ENCODE measurements around the gene SLC23A3. TPM values are rescaled to one million over a fixed set of nuclear protein-coding genes. Genes with fewer than 3 reads are reported as not detected.

Gene SLC23A3
- polyA plus RNA-seq, 1 experiment, result 0.53 TPM

DNA sequence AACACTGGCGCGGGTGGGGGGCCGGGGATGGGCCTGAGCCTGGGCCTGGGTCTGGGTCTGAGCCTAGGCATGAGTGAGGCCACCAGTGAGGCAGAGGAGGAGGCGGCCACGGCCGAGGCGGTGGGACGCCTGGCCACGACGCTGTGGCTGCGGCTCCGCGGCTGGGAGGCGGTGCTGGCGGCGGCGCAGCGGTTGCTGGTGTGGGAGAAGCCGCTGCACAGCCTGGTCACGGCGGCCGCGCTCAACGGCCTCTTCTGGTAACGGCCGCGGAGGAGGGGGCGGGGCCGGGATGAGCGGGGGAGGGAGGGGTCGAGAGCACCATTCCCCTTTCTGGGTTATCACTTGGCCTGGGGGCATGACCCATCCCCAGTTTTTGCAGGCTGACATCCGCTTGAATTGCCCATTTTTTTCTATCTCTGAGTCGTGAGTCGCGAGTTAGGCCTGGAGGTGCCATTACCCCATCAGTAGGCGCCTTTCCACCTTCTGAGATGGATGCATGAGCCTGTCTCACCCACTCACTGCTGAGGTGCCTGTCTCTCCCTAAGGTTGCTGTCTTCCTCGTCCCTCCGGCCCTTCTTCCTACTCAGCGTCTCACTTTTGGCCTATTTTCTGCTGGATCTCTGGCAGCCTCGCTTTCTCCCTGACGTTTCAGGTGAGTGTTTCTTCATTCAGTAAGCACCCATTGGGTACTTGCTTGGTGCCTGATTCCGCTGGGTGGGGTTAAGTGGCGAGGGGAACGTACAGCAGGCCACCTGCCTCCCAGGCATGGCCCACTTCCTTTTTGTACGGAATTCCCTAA lies 8.7 kb upstream of the SLC23A3 start:
- TF ChIP-seq, protein P1, sequence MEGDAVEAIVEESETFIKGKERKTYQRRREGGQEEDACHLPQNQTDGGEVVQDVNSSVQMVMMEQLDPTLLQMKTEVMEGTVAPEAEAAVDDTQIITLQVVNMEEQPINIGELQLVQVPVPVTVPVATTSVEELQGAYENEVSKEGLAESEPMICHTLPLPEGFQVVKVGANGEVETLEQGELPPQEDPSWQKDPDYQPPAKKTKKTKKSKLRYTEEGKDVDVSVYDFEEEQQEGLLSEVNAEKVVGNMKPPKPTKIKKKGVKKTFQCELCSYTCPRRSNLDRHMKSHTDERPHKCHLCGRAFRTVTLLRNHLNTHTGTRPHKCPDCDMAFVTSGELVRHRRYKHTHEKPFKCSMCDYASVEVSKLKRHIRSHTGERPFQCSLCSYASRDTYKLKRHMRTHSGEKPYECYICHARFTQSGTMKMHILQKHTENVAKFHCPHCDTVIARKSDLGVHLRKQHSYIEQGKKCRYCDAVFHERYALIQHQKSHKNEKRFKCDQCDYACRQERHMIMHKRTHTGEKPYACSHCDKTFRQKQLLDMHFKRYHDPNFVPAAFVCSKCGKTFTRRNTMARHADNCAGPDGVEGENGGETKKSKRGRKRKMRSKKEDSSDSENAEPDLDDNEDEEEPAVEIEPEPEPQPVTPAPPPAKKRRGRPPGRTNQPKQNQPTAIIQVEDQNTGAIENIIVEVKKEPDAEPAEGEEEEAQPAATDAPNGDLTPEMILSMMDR (IDR thresholded peaks at IDR 0.05; ENCODE audit: low read depth, low read length), result no peak
- ChIA-PET POLR2A (interaction anchor here (1.5 kb wide), 1 partner anchor 39 kb away, joined by 3 read pairs; no protein-coding TSS in a partner anchor), CTCF (interaction anchor here (0.6 to 1.0 kb wide), 2 partner anchors 8 to 19 kb away, joined by 3 to 4 read pairs; no protein-coding TSS in a partner anchor)
- Histone ChIP-seq H3K27ac (ENCODE audit: low read depth, low read length) (no peak overlapping the region), H3K4me3 (ENCODE audit: low read depth, low read length) (peak overlapping the region; percentile 94), H3K9me3 (ENCODE audit: control insufficient read depth, insufficient read depth, low read length) (no peaks in the 10 kb centered on the region; the same call in 1 of the 2 replicates), H3K27me3 (ENCODE audit: control insufficient read depth, insufficient read depth, low read length) (no peaks in the 10 kb centered on the region)
- no peak for DNase-seq (ENCODE audit: low read depth, low spot score)

DNA sequence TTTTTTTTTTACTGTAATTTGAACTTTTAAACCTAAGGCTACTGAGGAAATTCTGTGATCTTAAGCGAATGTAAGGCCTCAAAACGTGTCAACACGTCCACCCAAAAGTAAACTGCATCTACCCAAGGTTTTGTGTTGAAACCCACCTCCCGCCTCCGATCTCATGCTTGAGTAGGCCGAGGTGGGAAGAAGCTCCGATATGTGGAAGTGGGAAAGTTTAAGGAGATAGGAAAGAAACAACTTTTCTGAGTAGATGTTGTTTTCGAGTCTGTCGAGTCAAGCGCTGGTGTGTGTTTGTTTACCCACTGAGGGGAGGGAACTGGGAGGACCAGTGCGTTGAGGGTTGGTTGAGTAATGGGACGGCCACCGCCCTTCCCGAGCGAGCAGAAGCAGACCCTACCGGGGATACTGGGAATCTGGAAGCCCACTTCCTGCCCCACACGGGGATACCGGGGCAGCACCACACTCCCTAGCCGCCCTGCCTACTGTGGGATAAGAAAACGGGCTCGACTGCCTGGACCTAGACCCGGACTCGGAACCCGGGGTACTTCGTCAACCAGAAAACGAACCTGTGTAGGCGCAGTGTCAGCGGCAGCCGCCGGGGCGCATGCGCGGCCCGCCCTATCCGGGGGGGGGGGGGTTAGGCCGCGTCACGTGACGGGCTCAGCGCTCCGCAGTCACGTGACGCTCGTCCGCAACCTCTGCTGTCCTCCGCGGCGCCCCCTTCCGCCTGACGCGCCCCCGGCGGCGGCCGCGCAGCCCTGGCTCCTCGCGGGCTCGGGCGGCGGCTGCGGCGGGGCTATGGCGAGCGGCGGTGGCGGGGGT lies 7.9 kb upstream of the SLC23A3 start, which contains the start of gene RETREG2:
TSS of gene RETREG2 (plus strand) at position 724 of the 825 bp plus-strand sequence. CDS start at position 802, 78 bp downstream.
- CTCF ChIA-PET, result interaction anchor here (1.8 to 5.0 kb wide), 2 partner anchors 18 to 117 kb away, joined by 7 to 50 read pairs; no protein-coding TSS in a partner anchor
- Histone ChIP-seq H3K4me3 (ENCODE audit: low read depth, low read length) (peak within 1 kb of the TSS; percentile 94), H3K27ac (ENCODE audit: low read depth, low read length) (peak within 1 kb of the TSS; percentile 91), H3K9me3 (ENCODE audit: control insufficient read depth, insufficient read depth, low read length) (no peaks in the 10 kb centered on the region; the same call in 1 of the 2 replicates), H3K27me3 (ENCODE audit: control insufficient read depth, insufficient read depth, low read length) (no peaks in the 10 kb centered on the region)
- POLR2A ChIA-PET, result interaction anchor here (0.7 to 2.1 kb wide), 2 partner anchors 40 to 398 kb away, joined by 5 to 6 read pairs; no protein-coding TSS in a partner anchor
- DNase-seq (ENCODE audit: low read depth, low spot score), result peak; percentile 62
- TF ChIP-seq, protein P1 (IDR thresholded peaks at IDR 0.05; ENCODE audit: low read depth, low read length), result peak; percentile 11; the same call in 1 of the 2 replicates

DNA sequence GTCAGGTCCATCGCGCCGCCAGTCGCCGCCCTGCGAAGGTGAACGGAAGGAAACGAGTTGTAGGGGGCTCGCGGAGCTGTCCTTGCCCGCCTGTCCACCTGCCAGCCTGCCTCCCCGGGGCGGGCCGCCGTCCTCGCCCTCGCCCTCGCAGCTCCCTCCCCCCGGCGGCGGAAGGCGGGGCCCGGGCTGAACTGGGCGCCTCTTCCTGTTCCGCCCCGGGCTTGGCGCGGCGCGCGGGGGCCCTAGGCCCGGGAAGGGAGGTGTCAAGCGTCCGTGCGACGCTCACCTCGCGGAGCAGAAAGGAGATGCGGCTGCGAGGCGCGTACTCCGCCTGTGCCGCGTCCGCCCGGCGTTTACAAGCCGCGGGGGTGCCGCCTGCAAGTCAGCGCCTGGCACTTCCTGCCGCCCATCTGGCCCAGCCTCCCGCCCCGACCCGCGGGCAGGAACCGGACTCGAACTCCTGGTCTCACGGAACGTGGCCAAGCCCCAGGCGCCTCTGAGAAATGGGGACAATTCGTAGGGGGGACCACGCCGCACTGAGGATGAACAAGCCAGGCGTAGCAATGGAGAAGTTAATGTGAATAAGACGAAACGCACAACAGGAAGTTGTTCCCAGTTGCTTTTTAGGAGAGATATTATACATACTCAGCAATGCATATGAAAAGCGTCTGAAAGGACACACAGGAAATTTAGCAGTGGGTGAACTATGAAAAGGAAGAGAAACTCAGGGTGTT lies 7.2 kb upstream of the SLC23A3 start, which contains the start of gene CNPPD1:
TSS of gene CNPPD1 (minus strand) at position 108 of the 734 bp plus-strand sequence. CDS start at position 11, 97 bp downstream.
- no peaks in the 10 kb centered on the region for H3K27me3 ChIP-seq (ENCODE audit: control insufficient read depth, insufficient read depth, low read length)
- peak within 1 kb of the TSS; percentile 94 for H3K4me3 ChIP-seq (ENCODE audit: low read depth, low read length)
- TF ChIP-seq, protein P1 (IDR thresholded peaks at IDR 0.05; ENCODE audit: low read depth, low read length), result no peak; the same call in 1 of the 2 replicates
- CTCF ChIA-PET, result interaction anchor here (0.5 to 5.0 kb wide), 4 partner anchors 17 to 118 kb away, joined by 3 to 50 read pairs (median 6); partner anchors contain the start of gene ZFAND2B
- no peak for DNase-seq (ENCODE audit: low read depth, low spot score)
- no peaks in the 10 kb centered on the region; the same call in 1 of the 2 replicates for H3K9me3 ChIP-seq (ENCODE audit: control insufficient read depth, insufficient read depth, low read length)
- POLR2A ChIA-PET, result interaction anchor here (0.7 to 2.1 kb wide), 5 partner anchors 19 to 397 kb away, joined by 3 to 8 read pairs (median 6); partner anchors contain the start of genes ANKZF1, ATG9A and ZFAND2B
- peak within 1 kb of the TSS; percentile 91 for H3K27ac ChIP-seq (ENCODE audit: low read depth, low read length)

DNA sequence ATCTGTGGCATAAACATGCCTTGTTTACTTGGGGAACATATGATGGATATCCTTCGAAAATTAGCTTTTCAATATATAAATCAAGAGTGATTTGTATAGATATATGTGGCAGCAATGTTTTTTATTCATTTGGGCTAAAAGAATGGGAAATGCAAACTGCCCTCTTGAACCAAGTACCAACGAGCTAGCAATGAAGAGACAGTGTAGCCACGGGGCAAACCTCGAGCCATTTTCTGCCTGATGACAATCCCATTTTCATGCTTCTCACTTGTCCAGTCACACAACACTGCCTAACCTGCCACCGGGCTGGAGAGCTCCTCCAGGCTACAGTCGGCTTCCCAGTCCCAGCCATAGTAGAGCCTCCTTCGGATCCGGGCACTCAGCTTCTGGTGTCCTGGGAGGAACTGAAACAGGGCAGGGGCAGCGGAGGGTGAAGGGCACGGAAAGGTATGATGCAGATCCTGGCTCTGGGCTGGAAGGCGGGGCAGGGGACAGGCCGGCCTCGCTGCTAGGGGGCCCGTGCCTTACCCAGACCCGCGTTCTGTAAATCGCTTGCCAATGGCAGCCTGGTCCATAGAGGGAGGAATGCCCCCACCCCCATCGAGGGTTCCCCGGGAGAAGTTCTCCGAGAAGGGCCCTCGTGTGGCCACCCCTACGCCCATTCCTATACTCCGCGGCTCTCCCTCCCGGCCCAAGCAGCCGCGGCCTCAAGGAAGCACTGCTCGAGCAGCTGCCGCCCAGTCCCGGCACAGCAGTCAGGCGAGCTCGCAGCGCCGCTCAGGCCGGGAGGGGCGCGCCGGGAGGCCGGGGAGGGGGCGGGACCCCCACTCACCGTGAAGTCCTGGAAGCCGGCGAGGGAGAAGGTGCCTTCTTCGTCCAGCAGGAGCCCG lies 6.3 kb upstream of the SLC23A3 start:
- no peaks in the 10 kb centered on the region for H3K27me3 ChIP-seq (ENCODE audit: control insufficient read depth, insufficient read depth, low read length)
- ChIA-PET CTCF (interaction anchor here (0.6 to 5.0 kb wide), 11 partner anchors 10 to 226 kb away, joined by 3 to 50 read pairs (median 5); partner anchors contain the start of gene ZFAND2B), POLR2A (interaction anchor here (1.2 to 2.1 kb wide), 4 partner anchors 18 to 53 kb away, joined by 3 to 8 read pairs (median 6); partner anchors contain the start of genes ANKZF1, ATG9A and ZFAND2B)
- DNase-seq (ENCODE audit: low read depth, low spot score), result no peak
- no peaks in the 10 kb centered on the region; the same call in 1 of the 2 replicates for H3K9me3 ChIP-seq (ENCODE audit: control insufficient read depth, insufficient read depth, low read length)
- peak overlapping the region; percentile 73 for H3K27ac ChIP-seq (ENCODE audit: low read depth, low read length)
- peak overlapping the region; percentile 94 for H3K4me3 ChIP-seq (ENCODE audit: low read depth, low read length)
- TF ChIP-seq, protein P1 (IDR thresholded peaks at IDR 0.05; ENCODE audit: low read depth, low read length), result peak; percentile 7

Data from AG04450 (cell line).